SJCRH30 (cell line): ENCODE results near the gene WDR70. TPM values are rescaled to one million over a fixed set of nuclear protein-coding genes. Genes with fewer than 3 reads are reported as not detected.
A peak's percentile ranks its signal among the peaks of the same experiment; 100 is the strongest.
"Not testable (repeated sequence)": the region's sequence is repeated elsewhere in the genome, so short reads cannot be mapped to it uniquely, and the experiment has no call there.

Source experiments
- DNase-seq, 2 experiments: peaks; one replicate each; pipeline ENCODE4 v3.0.0-alpha.2; 2015 to 2020
- H3K27ac ChIP-seq: fragments of 250-450 bp; sonication (Bioruptor Pico); 2 replicates; pipeline ENCODE4 v1.5.1; 2020; ENCODE audit warnings: mild to moderate bottlenecking, moderate library complexity
- H3K27me3 ChIP-seq: fragments of 250-450 bp; sonication (Bioruptor Pico); 2 replicates; pipeline ENCODE4 v1.5.1; 2020; ENCODE audit warnings: mild to moderate bottlenecking, moderate library complexity
- H3K36me3 ChIP-seq: fragments of 250-450 bp; sonication (Bioruptor Pico); 2 replicates; pipeline ENCODE4 v1.5.1; 2020; ENCODE audit warnings: mild to moderate bottlenecking, moderate library complexity
- H3K4me1 ChIP-seq: fragments of 250-450 bp; sonication (Bioruptor Pico); 2 replicates; pipeline ENCODE4 v1.5.1; 2020; ENCODE audit warnings: mild to moderate bottlenecking, moderate library complexity
- H3K4me3 ChIP-seq: fragments of 250-450 bp; sonication (Bioruptor Pico); 2 replicates; pipeline ENCODE4 v1.5.1; 2020; ENCODE audit warnings: mild to moderate bottlenecking, moderate library complexity
- H3K9me3 ChIP-seq: fragments of 250-450 bp; sonication (Bioruptor Pico); replicated peaks from 2 replicates; pipeline ENCODE4 v1.5.1; 2020; ENCODE audit warnings: mild to moderate bottlenecking, moderate library complexity
- total RNA-seq: library from RNA; depleted of rRNA; stranded (reverse); fragments of >200 nt; shearing (Covaris generic); gene quantifications from 2 replicates; pipeline ENCODE4 v1.2.3, GENCODE V29; 2014

Gene WDR70
- total RNA-seq, 1 experiment from 2014 or later = 47.8 TPM

DNA sequence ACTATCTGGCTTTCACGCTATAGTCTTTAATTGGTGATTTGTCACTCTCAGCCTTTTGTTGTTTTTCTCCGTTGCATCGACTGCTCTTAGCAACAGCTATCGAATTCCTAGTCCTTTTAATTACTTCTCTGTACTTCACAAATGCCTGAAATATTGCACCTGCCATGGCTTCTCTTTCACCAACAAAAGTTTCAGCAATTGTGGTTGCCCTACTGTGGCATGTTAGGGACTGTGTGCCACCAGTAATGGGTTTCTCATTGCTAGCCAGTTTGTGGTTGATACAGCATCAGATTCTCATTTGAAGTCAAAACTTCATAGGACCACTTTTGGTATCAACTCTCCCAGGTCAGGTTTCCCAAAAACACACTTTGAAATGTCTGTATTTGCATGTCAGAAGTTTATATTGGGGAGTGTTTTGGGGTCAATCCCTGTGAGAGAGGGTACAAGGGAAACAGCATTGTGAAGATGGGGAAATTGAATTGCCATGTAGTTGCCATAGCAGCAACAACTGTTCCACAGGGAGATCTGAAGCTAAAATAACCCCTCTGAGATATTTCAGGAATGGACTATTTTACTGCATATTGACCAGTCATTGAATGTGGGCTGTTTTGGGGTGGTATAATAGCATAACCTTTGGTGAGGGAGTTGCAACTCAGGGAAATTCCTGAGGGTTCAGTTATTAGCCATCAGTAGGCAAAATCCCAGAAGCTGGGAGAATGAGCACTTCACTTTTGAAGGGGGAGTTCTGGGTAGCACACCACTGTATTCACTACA, 99.2 kb downstream of the WDR70 start:
- Histone ChIP-seq H3K36me3 (peaks cover 16% of the 10 kb centered on the region), H3K4me3 (no peak overlapping the region), H3K27ac (no peak overlapping the region), H3K4me1 (0 out of 2 replicates have a peak, but pooled peaks cover 3% of the 10 kb centered on the region), H3K27me3 (no peaks in the 10 kb centered on the region), H3K9me3 (no peaks in the 10 kb centered on the region; the same call in 1 of the 2 replicates)
- peak in 1 of 2 experiments; percentile 19 for DNase-seq

DNA sequence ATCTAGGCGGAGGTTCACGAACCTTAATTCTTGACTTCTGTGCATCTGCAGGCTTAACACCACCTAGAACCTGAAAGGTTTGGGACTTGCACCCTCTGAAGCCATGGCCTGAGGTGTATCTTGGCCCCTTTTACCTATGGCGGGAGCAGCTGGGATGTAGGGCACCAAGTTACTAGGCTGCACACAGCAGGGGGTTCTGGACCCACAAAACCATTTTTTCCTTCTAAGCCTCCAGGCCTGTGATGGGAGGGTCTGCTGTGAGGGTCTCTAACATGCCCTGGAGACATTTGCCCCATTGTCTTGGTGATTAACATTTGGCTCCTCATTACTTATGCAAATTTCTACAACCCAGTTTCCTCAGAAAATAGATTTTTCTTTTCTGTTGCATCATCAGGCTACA, 102.3 kb downstream of the WDR70 start:
- not testable (repeated sequence) for H3K4me3 ChIP-seq, DNase-seq, H3K4me1 ChIP-seq, H3K27me3 ChIP-seq, H3K9me3 ChIP-seq, H3K27ac ChIP-seq
- H3K36me3 ChIP-seq = peaks cover 13% of the 10 kb centered on the region

DNA sequence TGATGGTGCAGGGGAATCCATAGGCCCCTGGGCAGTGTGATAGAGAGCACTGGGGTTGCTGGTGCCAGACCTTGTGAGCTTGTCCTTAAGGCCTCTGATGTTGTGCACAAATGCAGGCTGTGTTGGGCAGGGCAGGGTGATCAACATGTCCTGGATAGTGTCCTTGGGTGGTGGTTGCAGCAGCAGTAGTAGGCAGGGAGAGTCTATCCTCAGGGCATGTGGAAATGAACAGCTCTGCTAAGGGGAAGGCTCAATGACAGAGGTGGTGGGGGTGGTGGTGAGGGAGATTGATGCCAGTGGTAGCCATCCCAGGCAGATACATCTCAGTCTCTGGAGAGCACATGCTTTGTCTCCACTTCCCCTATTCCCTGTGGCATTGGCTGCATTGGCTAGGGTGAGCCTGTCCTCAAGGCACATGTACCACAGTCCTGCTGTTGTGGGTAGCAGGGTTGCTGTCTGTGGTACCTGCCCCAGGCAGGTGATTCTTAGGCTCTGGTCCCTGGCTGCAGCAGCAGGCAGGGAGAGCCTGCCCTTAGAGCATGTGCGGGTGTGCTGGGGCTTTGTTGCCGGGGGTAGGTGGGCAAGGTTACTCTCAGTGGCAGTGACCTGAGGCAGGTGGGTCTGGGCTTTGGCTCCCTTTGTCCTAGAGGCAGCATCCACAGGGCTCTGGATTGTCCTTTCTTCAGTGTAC, 111.1 kb downstream of the WDR70 start:
- Histone ChIP-seq H3K36me3 (peaks cover 8% of the 10 kb centered on the region), H3K4me3 (no peak overlapping the region), H3K9me3 (peaks cover 6% of the 10 kb centered on the region; the same call in 1 of the 2 replicates), H3K4me1 (peaks cover 9% of the 10 kb centered on the region), H3K27me3 (no peaks in the 10 kb centered on the region), H3K27ac (no peak overlapping the region)
- no peak for DNase-seq

DNA sequence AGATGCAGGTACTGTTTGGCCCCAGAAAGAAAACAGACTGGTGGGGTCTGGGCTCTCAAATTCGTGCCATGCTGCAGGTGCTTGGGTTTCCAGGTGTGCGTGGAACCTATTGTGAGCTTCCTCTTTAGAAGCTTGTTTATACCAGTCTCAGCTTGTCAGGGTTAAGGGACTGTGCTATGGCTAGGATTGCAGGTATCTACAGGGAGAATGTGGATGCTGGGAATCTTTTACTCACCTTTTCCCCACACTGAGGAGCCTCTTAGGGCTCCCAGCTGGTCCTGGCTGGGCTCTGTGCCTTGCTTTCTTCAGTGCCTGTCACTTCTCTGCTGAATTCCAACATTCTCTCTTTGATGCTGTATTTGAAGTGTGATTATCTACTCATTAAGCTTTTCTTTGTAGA, 111.8 kb downstream of the WDR70 start:
- Histone ChIP-seq H3K4me1 (peaks cover 9% of the 10 kb centered on the region), H3K27ac (no peak overlapping the region), H3K27me3 (no peaks in the 10 kb centered on the region), H3K36me3 (peaks cover 8% of the 10 kb centered on the region), H3K9me3 (peaks cover 6% of the 10 kb centered on the region), H3K4me3 (no peak overlapping the region)
- no peak for DNase-seq

DNA sequence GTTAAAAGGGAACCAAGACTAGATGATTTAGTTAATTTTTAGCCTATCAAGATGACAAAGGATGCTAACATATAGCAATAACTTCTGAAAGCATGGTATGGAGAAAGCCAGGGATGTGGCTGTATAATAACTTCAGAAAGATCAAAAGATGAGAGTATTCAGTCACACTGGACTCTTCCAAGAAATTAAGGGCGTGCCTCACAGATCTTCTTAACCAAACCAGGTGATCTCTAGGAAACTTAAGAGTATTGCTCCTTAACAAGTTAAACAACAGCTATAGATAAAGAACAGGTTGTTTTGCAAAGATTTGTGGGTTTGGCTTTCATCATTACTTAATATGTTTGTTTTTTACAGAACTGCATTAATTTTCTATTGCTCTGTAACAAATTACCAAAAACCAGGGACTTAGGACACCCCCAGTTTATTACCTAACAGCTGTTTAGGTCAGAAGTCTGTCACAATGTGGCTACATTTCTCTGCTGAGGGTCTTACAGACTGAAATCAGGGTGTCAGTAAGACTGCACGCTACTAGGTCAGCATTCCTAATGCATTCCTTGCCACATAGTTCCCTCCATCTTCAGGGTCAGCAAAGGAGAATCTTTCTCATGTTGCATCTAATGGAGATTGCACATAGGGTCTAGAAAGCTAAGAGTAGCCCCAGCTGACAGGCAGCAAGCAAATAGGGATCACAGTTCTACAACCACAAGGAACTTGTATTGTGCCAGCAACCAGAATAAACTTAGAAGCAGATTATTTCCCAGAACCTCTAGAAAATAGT, 113.8 kb downstream of the WDR70 start:
- DNase-seq = peak; percentile 14 to 38
- Histone ChIP-seq H3K4me3 (no peak overlapping the region), H3K9me3 (peaks cover 6% of the 10 kb centered on the region), H3K4me1 (peaks cover 9% of the 10 kb centered on the region), H3K36me3 (peaks cover 12% of the 10 kb centered on the region), H3K27ac (peak overlapping the region; percentile 44), H3K27me3 (no peaks in the 10 kb centered on the region)

DNA sequence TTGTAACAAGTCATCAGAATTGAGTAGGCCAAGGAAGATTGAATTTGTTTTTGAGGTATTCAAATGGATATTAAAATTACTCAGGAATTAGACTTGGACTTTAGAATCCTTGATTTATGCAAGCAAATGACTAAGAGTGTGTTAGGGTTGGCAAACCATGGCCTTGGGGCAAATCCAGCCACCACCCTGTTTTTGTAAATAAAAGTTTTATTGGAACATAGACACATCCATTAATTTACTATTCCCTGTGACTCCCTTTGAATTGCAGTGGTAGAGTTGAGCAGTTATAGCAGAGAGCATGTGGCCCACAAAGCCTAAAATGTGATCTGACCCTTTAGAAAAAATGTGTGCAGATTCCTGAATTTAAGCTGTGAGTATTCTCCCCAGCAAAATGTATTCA, 115.6 kb downstream of the WDR70 start:
- no peak for DNase-seq
- Histone ChIP-seq H3K27me3 (no peaks in the 10 kb centered on the region), H3K36me3 (peaks cover 4% of the 10 kb centered on the region; the same call in 1 of the 2 replicates), H3K4me3 (no peak overlapping the region), H3K27ac (no peak overlapping the region), H3K9me3 (peaks cover 3% of the 10 kb centered on the region; the same call in 1 of the 2 replicates), H3K4me1 (peaks cover 9% of the 10 kb centered on the region)

DNA sequence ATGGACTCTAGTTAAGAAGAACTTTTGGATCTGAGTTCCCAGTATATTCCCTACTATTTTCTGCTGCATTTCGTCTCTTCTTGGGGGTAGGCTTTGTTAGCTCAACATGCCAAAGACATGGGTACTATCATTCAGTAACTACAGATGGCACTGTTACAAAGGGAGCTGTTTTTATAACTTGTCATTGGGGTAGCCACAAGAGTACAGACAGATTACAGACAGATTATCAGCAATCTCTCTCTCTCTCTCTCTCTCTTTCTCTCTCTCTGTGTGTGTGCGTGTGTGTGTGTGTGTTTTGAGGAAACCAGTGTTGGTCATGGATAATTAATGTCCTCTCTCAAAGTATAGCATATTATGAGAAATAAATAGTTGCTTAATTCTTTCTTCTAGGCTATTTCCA, 116.1 kb downstream of the WDR70 start:
- H3K4me3 ChIP-seq = no peak overlapping the region
- no peak for DNase-seq
- H3K36me3 ChIP-seq = peaks cover 8% of the 10 kb centered on the region
- peaks cover 9% of the 10 kb centered on the region for H3K4me1 ChIP-seq
- peaks cover 3% of the 10 kb centered on the region; the same call in 1 of the 2 replicates for H3K9me3 ChIP-seq
- H3K27me3 ChIP-seq = no peaks in the 10 kb centered on the region
- H3K27ac ChIP-seq = no peak overlapping the region

DNA sequence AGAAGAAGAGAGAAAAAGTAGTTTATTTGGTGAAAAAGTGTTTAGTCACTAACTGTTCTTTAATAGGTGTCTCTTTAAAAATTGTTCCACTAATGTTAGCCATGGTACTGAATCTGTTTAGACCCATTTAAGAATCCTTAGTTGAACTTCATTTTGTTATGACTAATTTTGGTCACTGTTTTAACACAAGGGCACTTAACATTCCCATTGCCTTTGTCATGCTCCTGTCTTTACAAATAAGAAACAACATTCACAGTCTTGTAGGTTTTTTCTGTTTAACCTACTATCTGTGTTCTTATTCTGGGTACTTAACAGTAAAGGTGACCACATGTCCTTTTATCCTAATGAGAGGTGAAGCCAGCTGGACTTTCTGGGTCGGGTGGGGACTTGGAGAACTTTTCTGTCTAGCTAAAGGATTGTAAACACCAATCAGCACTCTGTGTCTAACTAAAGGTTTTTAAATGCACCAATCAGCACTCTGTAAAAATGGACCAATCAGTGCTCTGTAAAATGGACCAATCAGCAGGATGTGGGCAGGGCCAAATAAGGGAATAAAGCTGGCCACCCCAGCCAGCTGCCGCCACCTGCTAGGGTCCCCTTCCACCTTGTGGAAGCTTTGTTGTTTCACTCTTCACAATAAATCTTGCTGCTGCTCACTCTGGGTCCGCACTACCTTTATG, 116.7 kb downstream of the WDR70 start:
- Histone ChIP-seq H3K9me3 (peaks cover 3% of the 10 kb centered on the region; the same call in 1 of the 2 replicates), H3K27ac (no peak overlapping the region)
- DNase-seq = no peak

DNA sequence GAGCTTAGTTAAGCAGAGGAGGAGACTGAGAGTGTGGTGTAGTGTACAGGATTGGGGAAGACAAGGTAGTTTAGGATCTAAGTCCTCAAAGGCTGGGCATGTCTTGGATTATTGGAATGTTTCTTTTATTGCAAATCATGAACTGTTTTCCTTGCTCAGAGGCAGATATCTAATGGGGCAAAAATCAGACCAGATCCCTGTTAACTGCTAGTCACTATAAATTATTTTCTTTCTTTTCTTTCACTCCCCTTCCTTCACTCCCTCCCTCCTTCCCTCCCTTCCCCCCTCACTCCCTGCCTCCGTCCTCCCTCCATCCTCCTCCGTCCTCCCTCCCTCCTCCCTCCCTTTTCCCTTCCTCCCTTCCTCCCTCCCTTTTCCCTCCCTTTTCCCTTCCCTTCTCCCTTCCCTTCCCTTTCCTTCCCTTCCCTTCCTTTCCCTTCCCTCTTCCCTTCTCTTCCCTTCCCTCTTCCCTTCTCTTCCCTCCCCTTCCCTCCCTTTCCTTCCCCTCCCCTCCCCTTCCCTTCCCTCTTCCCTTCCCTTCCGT, 117.9 kb downstream of the WDR70 start:
- Histone ChIP-seq H3K36me3 (peaks cover 8% of the 10 kb centered on the region), H3K27me3 (no peaks in the 10 kb centered on the region), H3K9me3 (peaks cover 3% of the 10 kb centered on the region; the same call in 1 of the 2 replicates), H3K27ac (no peak overlapping the region), H3K4me3 (no peak overlapping the region), H3K4me1 (peaks cover 13% of the 10 kb centered on the region)
- no peak for DNase-seq

More for the DNA sequence above, 116.7 kb downstream of the WDR70 start:
- no peak overlapping the region for H3K4me3 ChIP-seq
- peaks cover 9% of the 10 kb centered on the region for H3K4me1 ChIP-seq
- peaks cover 8% of the 10 kb centered on the region for H3K36me3 ChIP-seq
- H3K27me3 ChIP-seq = no peaks in the 10 kb centered on the region

DNA sequence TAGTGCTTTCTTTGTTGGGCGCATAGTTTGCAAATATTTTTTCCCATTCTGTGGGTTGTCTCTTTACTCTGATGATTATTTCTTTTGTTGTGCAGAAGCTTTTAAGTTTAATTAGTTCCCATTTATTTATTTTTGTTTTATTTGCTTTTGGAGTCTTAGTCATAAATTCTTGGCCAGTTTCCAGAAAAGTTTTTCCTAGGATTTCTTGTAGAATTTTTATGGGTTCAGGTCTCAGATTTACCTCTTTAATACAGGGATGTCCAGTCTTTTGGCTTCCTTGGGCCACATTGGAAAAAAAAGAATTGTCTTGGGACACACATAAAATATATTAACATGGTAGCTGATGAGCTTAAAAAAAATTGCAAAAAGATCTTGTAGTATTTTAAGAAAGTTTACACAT, 122.0 kb downstream of the WDR70 start:
- Histone ChIP-seq H3K27ac (no peak overlapping the region), H3K9me3 (0 out of 2 replicates have a peak, but pooled peaks cover 3% of the 10 kb centered on the region), H3K36me3 (peaks cover 8% of the 10 kb centered on the region), H3K4me3 (no peak overlapping the region), H3K4me1 (peaks cover 4% of the 10 kb centered on the region; the same call in 1 of the 2 replicates), H3K27me3 (no peaks in the 10 kb centered on the region)
- DNase-seq = no peak

DNA sequence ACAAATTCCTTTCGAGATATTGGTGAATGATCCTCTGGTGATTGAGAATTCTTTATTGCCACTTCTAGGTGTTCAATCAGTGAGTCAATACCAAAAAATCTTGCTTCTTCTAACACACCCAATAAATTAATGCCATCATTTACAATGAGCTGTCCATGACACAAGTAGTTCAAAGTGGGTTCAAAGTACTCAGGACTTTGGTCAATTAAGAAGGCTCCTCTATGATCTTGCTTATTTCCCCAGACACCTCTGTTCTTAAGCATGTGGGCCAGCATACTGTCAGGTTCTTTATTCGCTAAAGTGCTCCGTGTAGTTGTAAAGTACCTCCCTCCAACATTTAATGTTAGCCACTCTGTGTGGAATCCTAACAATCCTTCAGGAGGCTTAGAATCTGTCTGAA, 127.1 kb downstream of the WDR70 start:
- no peaks in the 10 kb centered on the region for H3K36me3 ChIP-seq
- peaks cover under 1% of the 10 kb centered on the region; the same call in 1 of the 2 replicates for H3K4me1 ChIP-seq
- H3K9me3 ChIP-seq = no peaks in the 10 kb centered on the region
- no peak overlapping the region for H3K4me3 ChIP-seq
- H3K27me3 ChIP-seq = no peaks in the 10 kb centered on the region
- no peak for DNase-seq
- H3K27ac ChIP-seq = no peak overlapping the region

DNA sequence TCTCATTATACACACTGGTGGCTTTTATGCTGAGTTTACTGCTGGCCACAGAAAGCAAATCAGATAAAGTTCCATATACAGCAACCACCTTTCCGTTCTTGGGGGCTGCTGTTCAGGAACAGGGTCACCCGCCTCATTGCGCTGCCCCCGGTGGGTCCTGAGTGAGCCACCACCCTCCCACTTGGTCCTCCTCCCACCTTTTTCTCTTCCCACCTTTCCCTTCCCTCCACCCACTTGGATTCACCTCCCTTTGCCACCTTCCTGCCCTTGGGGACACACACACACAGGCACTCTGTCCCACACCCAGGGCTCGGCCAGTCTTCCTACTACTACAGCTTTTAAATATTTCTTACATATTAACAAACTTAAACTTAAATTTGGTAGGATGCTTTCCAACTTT, 127.6 kb downstream of the WDR70 start:
- no peak for DNase-seq
- Histone ChIP-seq H3K4me3 (no peak overlapping the region), H3K4me1 (no peaks in the 10 kb centered on the region), H3K27me3 (no peaks in the 10 kb centered on the region), H3K9me3 (no peaks in the 10 kb centered on the region), H3K27ac (no peak overlapping the region), H3K36me3 (no peaks in the 10 kb centered on the region)

DNA sequence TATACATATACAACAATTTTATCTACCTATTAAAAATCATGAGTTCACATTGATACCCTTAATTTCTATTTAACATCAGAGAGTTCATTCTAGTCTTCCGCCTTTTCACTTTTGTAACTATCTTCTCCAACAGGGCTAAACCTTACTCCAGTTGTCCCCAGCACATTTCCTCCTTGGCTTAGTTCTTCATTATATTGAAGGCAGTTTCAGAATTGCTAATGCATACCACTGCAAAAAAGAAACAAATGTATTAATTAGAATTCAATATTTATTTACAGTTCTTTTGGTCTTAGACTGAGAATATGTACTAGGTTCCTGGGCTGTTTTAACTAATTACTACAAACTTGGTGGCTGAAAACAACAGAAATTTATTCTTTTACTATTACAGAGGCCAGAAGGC, 132.5 kb downstream of the WDR70 start:
- Histone ChIP-seq H3K27me3 (no peaks in the 10 kb centered on the region), H3K36me3 (no peaks in the 10 kb centered on the region; the same call in 1 of the 2 replicates), H3K4me1 (no peaks in the 10 kb centered on the region), H3K27ac (no peak overlapping the region), H3K4me3 (no peak overlapping the region), H3K9me3 (no peaks in the 10 kb centered on the region)
- no peak for DNase-seq

DNA sequence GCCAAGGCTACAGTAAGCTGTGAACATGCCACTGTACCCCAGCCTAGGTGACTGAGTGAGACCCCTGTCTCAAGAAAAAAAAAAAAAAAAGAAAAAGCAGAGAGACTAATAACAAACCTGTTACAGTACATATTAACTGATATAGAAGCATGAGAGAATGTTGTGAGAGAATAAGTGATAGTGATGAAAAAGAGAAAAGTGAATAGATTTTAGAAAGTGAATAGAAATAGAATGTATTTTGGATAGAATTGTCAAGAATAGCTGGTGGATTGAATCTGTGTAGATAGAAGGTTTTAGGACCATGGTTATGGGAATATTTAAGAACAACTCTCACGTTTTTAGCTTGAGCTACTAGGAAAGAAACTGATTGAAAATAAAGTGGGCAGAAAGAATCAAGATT, 135.8 kb downstream of the WDR70 start:
- no peaks in the 10 kb centered on the region for H3K27me3 ChIP-seq
- H3K4me1 ChIP-seq = no peaks in the 10 kb centered on the region
- peaks cover 4% of the 10 kb centered on the region; the same call in 1 of the 2 replicates for H3K36me3 ChIP-seq
- DNase-seq = no peak
- H3K9me3 ChIP-seq = peaks cover 4% of the 10 kb centered on the region
- no peak overlapping the region for H3K27ac ChIP-seq
- no peak overlapping the region for H3K4me3 ChIP-seq
